ENCODE measurements around the gene BIRC6. TPM values are rescaled to one million over a fixed set of nuclear protein-coding genes. Genes with fewer than 3 reads are reported as not detected.

Gene BIRC6
- total and polyA plus RNA-seq, 2 donors (not counting 1 experiment from before 2014, with no cell fraction given): 46.7 to 162 TPM

GRCh38 chr2:32452338-32453064, 95.7 kb downstream of the BIRC6 start:
- H3K79me2 ChIP-seq (ENCODE audit: control insufficient read depth, insufficient read depth, low read length): no peaks in the 10 kb centered on the region
- no peak overlapping the region for H3K9ac ChIP-seq (ENCODE audit: insufficient read depth, low read length)
- H3K27me3 ChIP-seq (ENCODE audit: control insufficient read depth, insufficient read depth, low read length): no peaks in the 10 kb centered on the region
- DNase-seq (ENCODE audit: low read depth in 2 of 2): no peak
- no peak for TF ChIP-seq CTCF (conservative IDR thresholded peaks at IDR 0.05 in 1 of 2, IDR thresholded peaks at IDR 0.05 in 1 of 2; ENCODE audit: low read depth in 1 of 2, low read length in 2 of 2)
- no peak for TF ChIP-seq EZH2 (IDR thresholded peaks at IDR 0.05; ENCODE audit: low read length, missing control alignments)
- no peak overlapping the region for H3K4me3 ChIP-seq (replicated peaks in 1 of 4; ENCODE audit: control extremely low read depth in 1 of 4, insufficient read depth in 1 of 4, low read depth in 3 of 4, low read length in 4 of 4)
- H2AFZ ChIP-seq (ENCODE audit: low read length): no peak overlapping the region
- H4K20me1 ChIP-seq (ENCODE audit: control insufficient read depth, extremely low read depth, insufficient read depth, low read length): no peaks in the 10 kb centered on the region
- H3K4me1 ChIP-seq (ENCODE audit: control insufficient read depth, extremely low read depth, insufficient read depth, low read length): no peaks in the 10 kb centered on the region
- H3K4me2 ChIP-seq (ENCODE audit: extremely low read depth, insufficient read depth, low read length): no peak overlapping the region
- H3K9me3 ChIP-seq (ENCODE audit: control insufficient read depth, insufficient read depth, low read depth, low read length): no peaks in the 10 kb centered on the region
- no peaks in the 10 kb centered on the region for H3K36me3 ChIP-seq (ENCODE audit: control insufficient read depth, insufficient read depth, low read length)
- no peak overlapping the region for H3K27ac ChIP-seq (ENCODE audit: insufficient read depth, low read length)

GRCh38 chr2:32453242-32454062, 96.6 kb downstream of the BIRC6 start:
- TF ChIP-seq EZH2 (IDR thresholded peaks at IDR 0.05; ENCODE audit: low read length, missing control alignments) (no peak), CTCF (conservative IDR thresholded peaks at IDR 0.05 in 1 of 2, IDR thresholded peaks at IDR 0.05 in 1 of 2; ENCODE audit: low read depth in 1 of 2, low read length in 2 of 2) (no peak)
- no peak overlapping the region for H3K9ac ChIP-seq (ENCODE audit: insufficient read depth, low read length)
- H4K20me1 ChIP-seq (ENCODE audit: control insufficient read depth, extremely low read depth, insufficient read depth, low read length): no peaks in the 10 kb centered on the region
- H3K79me2 ChIP-seq (ENCODE audit: control insufficient read depth, insufficient read depth, low read length): no peaks in the 10 kb centered on the region
- no peaks in the 10 kb centered on the region for H3K9me3 ChIP-seq (ENCODE audit: control insufficient read depth, insufficient read depth, low read depth, low read length)
- H2AFZ ChIP-seq (ENCODE audit: low read length): no peak overlapping the region
- H3K4me1 ChIP-seq (ENCODE audit: control insufficient read depth, extremely low read depth, insufficient read depth, low read length): no peaks in the 10 kb centered on the region
- no peak overlapping the region for H3K4me2 ChIP-seq (ENCODE audit: extremely low read depth, insufficient read depth, low read length)
- DNase-seq (ENCODE audit: low read depth in 2 of 2): peak; percentile 22 to 26
- no peak overlapping the region for H3K4me3 ChIP-seq (replicated peaks in 1 of 4; ENCODE audit: control extremely low read depth in 1 of 4, insufficient read depth in 1 of 4, low read depth in 3 of 4, low read length in 4 of 4)
- H3K27me3 ChIP-seq (ENCODE audit: control insufficient read depth, insufficient read depth, low read length): no peaks in the 10 kb centered on the region
- no peak overlapping the region for H3K27ac ChIP-seq (ENCODE audit: insufficient read depth, low read length)
- no peaks in the 10 kb centered on the region for H3K36me3 ChIP-seq (ENCODE audit: control insufficient read depth, insufficient read depth, low read length)

- no peaks in the 10 kb centered on the region for H3K36me3 ChIP-seq (ENCODE audit: control insufficient read depth, insufficient read depth, low read length)
- H4K20me1 ChIP-seq (ENCODE audit: control insufficient read depth, extremely low read depth, insufficient read depth, low read length): no peaks in the 10 kb centered on the region
- H3K27me3 ChIP-seq (ENCODE audit: control insufficient read depth, insufficient read depth, low read length): no peaks in the 10 kb centered on the region
- no peak overlapping the region for H3K4me2 ChIP-seq (ENCODE audit: extremely low read depth, insufficient read depth, low read length)
- TF ChIP-seq CTCF (conservative IDR thresholded peaks at IDR 0.05 in 1 of 2, IDR thresholded peaks at IDR 0.05 in 1 of 2; ENCODE audit: low read depth in 1 of 2, low read length in 2 of 2) (no peak), EZH2 (IDR thresholded peaks at IDR 0.05; ENCODE audit: low read length, missing control alignments) (no peak)
- DNase-seq (ENCODE audit: low read depth in 2 of 2): no peak
- H2AFZ ChIP-seq (ENCODE audit: low read length): no peak overlapping the region
- H3K9me3 ChIP-seq (ENCODE audit: control insufficient read depth, insufficient read depth, low read depth, low read length): no peaks in the 10 kb centered on the region
- peaks cover 2% of the 10 kb centered on the region for H3K79me2 ChIP-seq (ENCODE audit: control insufficient read depth, insufficient read depth, low read length)
- H3K27ac ChIP-seq (ENCODE audit: insufficient read depth, low read length): no peak overlapping the region
- H3K4me1 ChIP-seq (ENCODE audit: control insufficient read depth, extremely low read depth, insufficient read depth, low read length): no peaks in the 10 kb centered on the region
- H3K9ac ChIP-seq (ENCODE audit: insufficient read depth, low read length): no peak overlapping the region
- H3K4me3 ChIP-seq (replicated peaks in 1 of 4; ENCODE audit: control extremely low read depth in 1 of 4, insufficient read depth in 1 of 4, low read depth in 3 of 4, low read length in 4 of 4): no peak overlapping the region
These were observed 99.0 kb downstream of the BIRC6 start for GRCh38 chr2:32455816-32456215.

Measured in fibroblast of lung (primary cell).